Uterus (tissue), 2 donors: Measurements from ENCODE around the gene C22orf39.

Experiments
- CTCF ChIP-seq, 4 experiments: fragments of 200-600 bp in 2 of 4; fragments of 450-650 bp in 2 of 4; sonication (generic) in 2 of 4; IDR thresholded peaks; one replicate each; pipeline ENCODE4 v1.5.1; 2016 to 2019; ENCODE audit warnings: antibody characterized with exemption in 4 of 4, mild to moderate bottlenecking in 2 of 4, moderate library complexity in 1 of 4
- POLR2A ChIP-seq, 2 donors: fragments of 450-650 bp; IDR thresholded peaks; one replicate each; pipeline ENCODE4 v1.6.1; 2016; ENCODE audit warnings: antibody characterized with exemption in 2 of 2, mild to moderate bottlenecking in 1 of 2, moderate library complexity in 1 of 2

GRCh38 chr22:19404676-19405075 lies 42.8 kb downstream of the C22orf39 start:
- TF ChIP-seq CTCF (IDR thresholded peaks at IDR 0.05) (no peak), POLR2A (IDR thresholded peaks at IDR 0.05) (no peak)
